Osteoblast (primary cell): ENCODE measurements around the gene ALG9. TPM values are rescaled to one million over a fixed set of nuclear protein-coding genes. Genes with fewer than 3 reads are reported as not detected.

Experiments used
- DNase-seq: peaks from one replicate; pipeline ENCODE4 v3.0.0; 2011; ENCODE audit warnings: low spot score, mixed read lengths; ENCODE audit not compliant: insufficient read length; ENCODE audit errors: missing footprints
- H2AFZ ChIP-seq: 2 replicates; pipeline ENCODE4 v1.6.0; 2011; ENCODE audit warnings: mild to moderate bottlenecking, low read length
- H3K27ac ChIP-seq: 2 replicates; pipeline ENCODE4 v1.5.1; 2011; ENCODE audit warnings: mild to moderate bottlenecking, low read depth, low read length, moderate library complexity
- H3K27me3 ChIP-seq: 2 replicates; pipeline ENCODE4 v1.6.0; 2012; ENCODE audit warnings: mild to moderate bottlenecking, control low read depth, inconsistent platforms, low read length, moderate library complexity; ENCODE audit not compliant: insufficient read depth
- H3K36me3 ChIP-seq: 2 replicates; pipeline ENCODE4 v1.5.1; 2011; ENCODE audit warnings: mild to moderate bottlenecking, low read length, control low read depth, moderate library complexity; ENCODE audit not compliant: insufficient read depth
- H3K4me1 ChIP-seq: 2 replicates; pipeline ENCODE4 v1.5.1; 2011; ENCODE audit warnings: mild to moderate bottlenecking, low read length, control low read depth, moderate library complexity; ENCODE audit not compliant: insufficient read depth
- H3K4me2 ChIP-seq: 2 replicates; pipeline ENCODE4 v1.6.0; 2011; ENCODE audit warnings: mild to moderate bottlenecking, low read length; ENCODE audit not compliant: insufficient read depth
- H3K4me3 ChIP-seq: fragments of 200-600 bp; sonication (generic); 3 replicates; pipeline ENCODE4 v1.5.1; 2012; ENCODE audit warnings: mild to moderate bottlenecking, low read length, inconsistent platforms; ENCODE audit not compliant: insufficient read depth
- H3K79me2 ChIP-seq: 2 replicates; pipeline ENCODE4 v1.6.0; 2012; ENCODE audit warnings: mild to moderate bottlenecking, low read length, control low read depth, inconsistent platforms; ENCODE audit not compliant: insufficient read depth
- H3K9me3 ChIP-seq: 2 replicates; pipeline ENCODE4 v1.5.1; 2011; ENCODE audit warnings: low read depth, low read length, control low read depth
- H4K20me1 ChIP-seq: 2 replicates; pipeline ENCODE4 v1.6.0; 2012; ENCODE audit warnings: mild to moderate bottlenecking, low read length, control low read depth; ENCODE audit not compliant: insufficient read depth
- CTCF ChIP-seq: IDR thresholded peaks from 2 replicates; pipeline ENCODE4 v1.5.1; 2011; ENCODE audit warnings: mild to moderate bottlenecking, low read depth, low read length, moderate library complexity; ENCODE audit errors: extremely low read depth
- small RNA-seq: library from RNA; depleted of rRNA; stranded (forward); fragments of <200 nt; gene quantifications from one replicate; pipeline ENCODE3, GENCODE V24; 2012
- total RNA-seq: library from RNA; depleted of rRNA; stranded (reverse); fragments of >200 nt; gene quantifications from 2 replicates; pipeline ENCODE4 v1.2.3, GENCODE V29; 2012

Gene ALG9
- total RNA-seq, 1 donor, result 35.8 TPM

GRCh38 chr11:111737444-111738210 is 133.8 kb downstream of the ALG9 start:
- peaks cover 60% of the 10 kb centered on the region for H3K4me1 ChIP-seq
- H3K27me3 ChIP-seq, result no peaks in the 10 kb centered on the region
- no peak overlapping the region for H3K4me3 ChIP-seq
- H3K4me2 ChIP-seq, result peak overlapping the region; percentile 46
- H3K36me3 ChIP-seq, result peaks cover 20% of the 10 kb centered on the region
- no peaks in the 10 kb centered on the region for H4K20me1 ChIP-seq
- H3K27ac ChIP-seq, result peak overlapping the region; percentile 100
- no peak for TF ChIP-seq CTCF
- H3K9me3 ChIP-seq, result no peaks in the 10 kb centered on the region
- no peak for DNase-seq
- no peaks in the 10 kb centered on the region for H3K79me2 ChIP-seq
- peak overlapping the region; percentile 9 for H2AFZ ChIP-seq

DNA sequence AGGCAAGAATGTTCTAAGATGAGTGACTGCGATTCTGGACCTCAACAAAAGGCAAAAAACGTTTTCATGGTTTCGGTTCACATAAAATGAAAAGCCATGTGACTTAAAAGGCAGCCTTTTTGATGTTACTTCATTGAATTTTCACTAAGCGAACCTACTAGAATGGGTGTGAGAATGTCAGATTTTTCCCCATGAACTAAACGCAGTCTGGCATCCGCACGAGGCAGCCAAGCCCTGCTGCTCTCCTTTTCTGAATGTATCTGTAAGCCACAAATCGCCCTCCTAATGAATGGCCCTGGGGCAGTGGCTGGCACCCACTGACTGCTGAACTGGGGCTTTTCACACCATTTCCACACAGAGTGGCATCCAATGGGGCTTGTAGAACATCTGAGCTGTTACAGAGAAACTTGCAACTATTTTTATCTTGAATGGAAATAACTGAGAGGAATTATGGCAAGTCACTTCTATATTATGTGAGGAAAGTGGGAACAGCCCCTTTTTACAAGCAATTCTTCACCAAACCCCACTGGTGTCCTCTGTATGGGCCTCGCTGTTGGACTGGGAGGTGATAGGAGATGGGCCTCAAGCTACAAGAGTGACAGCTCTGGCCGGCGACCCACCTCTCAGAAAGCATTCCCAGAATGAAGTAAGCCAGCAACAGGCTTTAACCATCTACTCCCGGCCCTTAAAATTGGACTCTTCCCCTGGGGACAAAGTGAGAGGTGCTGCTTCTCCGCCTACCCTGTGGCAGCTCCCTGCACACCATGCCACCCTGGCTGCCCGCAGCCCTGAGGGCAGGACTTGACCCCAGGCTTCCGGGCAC is 134.5 kb downstream of the ALG9 start:
- peaks cover 67% of the 10 kb centered on the region for H3K4me1 ChIP-seq
- DNase-seq, result peak; percentile 72
- no peaks in the 10 kb centered on the region for H3K27me3 ChIP-seq
- H3K27ac ChIP-seq, result peak overlapping the region; percentile 100
- no peaks in the 10 kb centered on the region for H4K20me1 ChIP-seq
- no peaks in the 10 kb centered on the region for H3K9me3 ChIP-seq
- peak overlapping the region; percentile 36 for H3K4me3 ChIP-seq
- no peak for TF ChIP-seq CTCF
- H2AFZ ChIP-seq, result peak overlapping the region; percentile 73
- H3K4me2 ChIP-seq, result peak overlapping the region; percentile 93
- peaks cover 15% of the 10 kb centered on the region for H3K36me3 ChIP-seq
- H3K79me2 ChIP-seq, result no peaks in the 10 kb centered on the region

Small RNAs within 50 kb of the gene (small RNA-seq; reads per million reads assigned to genes)
- gene GNG5P3 (not detected), gene RPL37AP8 (not detected)

Other genes starting within 250 kb of the ALG9 start
- gene PPP2R1B, start 105.2 kb downstream of the ALG9 start, total RNA-seq, result 18.0 and 19.9 TPM in 2 replicates
- 1.4 and 1.5 TPM in 2 replicates for gene FDXACB1, start 7.6 kb upstream of the ALG9 start, total RNA-seq
- gene CFAP68, start 8.0 kb upstream of the ALG9 start, total RNA-seq, result 8.3 and 10.9 TPM in 2 replicates
- gene CRYAB, start 40.2 kb upstream of the ALG9 start, total RNA-seq, result 54.3 and 55.4 TPM in 2 replicates
- gene HSPB2, start 41.2 kb upstream of the ALG9 start, total RNA-seq, result 2.1 and 2.2 TPM in 2 replicates
- gene C11orf52, start 47.3 kb upstream of the ALG9 start, total RNA-seq, result 1.2 and 1.4 TPM in 2 replicates
- 27.4 and 28.6 TPM in 2 replicates for gene DIXDC1, start 65.8 kb upstream of the ALG9 start, total RNA-seq
- 35.7 and 36.6 TPM in 2 replicates for gene DLAT, start 153.8 kb upstream of the ALG9 start, total RNA-seq
- 2.7 and 2.9 TPM in 2 replicates for gene PIH1D2, start 202.4 kb upstream of the ALG9 start, total RNA-seq
- gene NKAPD1, start 202.7 kb upstream of the ALG9 start, total RNA-seq, result 33.9 and 37.6 TPM in 2 replicates
- gene TIMM8B, start 215.2 kb upstream of the ALG9 start, total RNA-seq, result 34.2 and 39.8 TPM in 2 replicates
- gene SDHD, start 215.3 kb upstream of the ALG9 start, total RNA-seq, result 100 and 119 TPM in 2 replicates